SU-DHL-6 (cell line): ENCODE results near the gene DNAH5.

Experiments used
- H2AFZ ChIP-seq: fragments of 200-600 bp; sonication (generic); 2 replicates; pipeline ENCODE4 v1.6.1; 2014; ENCODE audit warnings: low read depth, mild to moderate bottlenecking, moderate library complexity, mixed read lengths, antibody characterized with exemption, low read length; ENCODE audit not compliant: severe bottlenecking
- H3F3A ChIP-seq: fragments of 200-600 bp; shearing (Covaris generic); 2 replicates; pipeline ENCODE4 v1.6.0; 2016; ENCODE audit warnings: antibody characterized with exemption, mild to moderate bottlenecking; ENCODE audit not compliant: insufficient read depth
- H3K27ac ChIP-seq: fragments of 200-600 bp; sonication (generic); 2 replicates; pipeline ENCODE4 v1.5.1; 2016; ENCODE audit warnings: low read depth, mild to moderate bottlenecking, low read length, moderate library complexity, mixed read lengths
- H3K27me3 ChIP-seq: fragments of 200-600 bp; sonication (generic), shearing (Covaris generic); 2 replicates; pipeline ENCODE4 v1.6.0; 2014; ENCODE audit warnings: mild to moderate bottlenecking, low read length
- H3K36me3 ChIP-seq: fragments of 200-600 bp; sonication (generic); 2 replicates; pipeline ENCODE4 v1.6.1; 2014; ENCODE audit warnings: mild to moderate bottlenecking, low read length, mixed read lengths
- H3K4me2 ChIP-seq: fragments of 300-600, 200-600 bp; shearing (Covaris generic), sonication (generic); 2 replicates; pipeline ENCODE4 v1.6.0; 2014; ENCODE audit warnings: low read length, low read depth, mild to moderate bottlenecking; ENCODE audit not compliant: poor library complexity, severe bottlenecking
- H3K4me3 ChIP-seq: fragments of 200-600 bp; sonication (generic); 2 replicates; pipeline ENCODE4 v1.5.1; 2014; ENCODE audit warnings: antibody characterized with exemption, low read length, mild to moderate bottlenecking, mixed read lengths; ENCODE audit not compliant: insufficient read depth, poor library complexity, severe bottlenecking
- H3K79me2 ChIP-seq: fragments of 200-600 bp; sonication (generic); 2 replicates; pipeline ENCODE4 v1.6.1; 2014; ENCODE audit warnings: mild to moderate bottlenecking, low read length, moderate library complexity; ENCODE audit not compliant: insufficient read depth
- H3K9ac ChIP-seq: fragments of 200-600 bp; sonication (generic); 2 replicates; pipeline ENCODE4 v1.7.0; 2014; ENCODE audit warnings: mild to moderate bottlenecking, low read length
- H3K9me2 ChIP-seq: fragments of 200-600 bp; sonication (generic); replicated peaks from 2 replicates; pipeline ENCODE4 v1.6.1; 2014; ENCODE audit warnings: low read length; ENCODE audit not compliant: insufficient read depth
- H3K9me3 ChIP-seq: fragments of 200-600 bp; sonication (generic); 2 replicates; pipeline ENCODE4 v1.6.1; 2014; ENCODE audit warnings: low read length, mixed read lengths; ENCODE audit not compliant: insufficient read depth
- H4K20me1 ChIP-seq: fragments of 200-600 bp; sonication (generic); 2 replicates; pipeline ENCODE4 v1.6.1; 2014; ENCODE audit warnings: low read depth, mild to moderate bottlenecking, antibody characterized with exemption, low read length, moderate library complexity, mixed read lengths
- CTCF ChIP-seq: fragments of 200-600 bp; sonication (generic); IDR thresholded peaks from one replicate; pipeline ENCODE4 v1.5.1; 2017; ENCODE audit warnings: antibody characterized with exemption, mild to moderate bottlenecking, low read length, moderate library complexity; ENCODE audit not compliant: insufficient read depth, poor library complexity, severe bottlenecking
- EZH2phosphoT487 ChIP-seq: fragments of 200-600 bp; sonication (generic), shearing (Covaris generic); conservative IDR thresholded peaks from 2 replicates; pipeline ENCODE4 v1.6.1; 2018; ENCODE audit warnings: mild to moderate bottlenecking, antibody characterized with exemption, low read length, moderate library complexity, mixed read lengths

Gene DNAH5

GRCh38 chr5:13956471-13956870 is 12.0 kb upstream of the DNAH5 start:
- Histone ChIP-seq H3K27ac (no peak overlapping the region), H3F3A (no peaks in the 10 kb centered on the region), H3K27me3 (no peaks in the 10 kb centered on the region), H4K20me1 (no peaks in the 10 kb centered on the region), H3K79me2 (no peaks in the 10 kb centered on the region), H3K4me2 (no peak overlapping the region), H3K9me3 (no peaks in the 10 kb centered on the region), H3K4me3 (no peak overlapping the region), H3K36me3 (no peaks in the 10 kb centered on the region), H3K9me2 (no peaks in the 10 kb centered on the region), H3K9ac (no peak overlapping the region), H2AFZ (no peak overlapping the region)
- TF ChIP-seq CTCF = no peak
- no peak for TF ChIP-seq EZH2phosphoT487

- Histone ChIP-seq H3K27me3 (no peaks in the 10 kb centered on the region), H3K4me2 (no peak overlapping the region), H3K79me2 (no peaks in the 10 kb centered on the region), H2AFZ (no peak overlapping the region), H3F3A (no peaks in the 10 kb centered on the region), H3K4me3 (no peak overlapping the region), H3K9me2 (no peaks in the 10 kb centered on the region), H3K27ac (no peak overlapping the region), H3K9ac (no peak overlapping the region), H4K20me1 (no peaks in the 10 kb centered on the region), H3K9me3 (no peaks in the 10 kb centered on the region), H3K36me3 (no peaks in the 10 kb centered on the region)
- TF ChIP-seq CTCF = no peak
- no peak for TF ChIP-seq EZH2phosphoT487
These were observed 11.4 kb upstream of the DNAH5 start for GRCh38 chr5:13955896-13956295.

- no peaks in the 10 kb centered on the region for H3K9me3 ChIP-seq
- H3K9me2 ChIP-seq = no peaks in the 10 kb centered on the region
- TF ChIP-seq CTCF (no peak), EZH2phosphoT487 (no peak)
- H3K4me3 ChIP-seq = no peak overlapping the region
- H3K79me2 ChIP-seq = no peaks in the 10 kb centered on the region
- no peak overlapping the region for H3K9ac ChIP-seq
- no peak overlapping the region for H3K27ac ChIP-seq
- no peaks in the 10 kb centered on the region for H3K36me3 ChIP-seq
- no peaks in the 10 kb centered on the region for H4K20me1 ChIP-seq
- no peaks in the 10 kb centered on the region for H3K27me3 ChIP-seq
- H2AFZ ChIP-seq = no peak overlapping the region
- no peaks in the 10 kb centered on the region for H3F3A ChIP-seq
- no peak overlapping the region for H3K4me2 ChIP-seq
These were observed 1.6 kb upstream of the DNAH5 start for GRCh38 chr5:13946111-13946510.
